Karpas-422 (cell line): ENCODE measurements around the gene AIG1. TPM values are rescaled to one million over a fixed set of nuclear protein-coding genes. Genes with fewer than 3 reads are reported as not detected.
"Not testable (repeated sequence)": the region's sequence is repeated elsewhere in the genome, so short reads cannot be mapped to it uniquely, and the experiment has no call there.

Experiments used
- DNase-seq: peaks from one replicate; pipeline ENCODE4 v3.0.0-alpha.2; 2015
- H2AFZ ChIP-seq: fragments of 200-600 bp; sonication (generic); 2 replicates; pipeline ENCODE4 v1.6.1; 2014; ENCODE audit warnings: antibody characterized with exemption, low read length, mixed read lengths
- H3K27ac ChIP-seq: fragments of 200-600 bp; sonication (generic); 2 replicates; pipeline ENCODE4 v1.5.1; 2014; ENCODE audit warnings: mild to moderate bottlenecking, low read length, moderate library complexity
- H3K27me3 ChIP-seq: fragments of 200-600 bp; sonication (generic); 2 replicates; pipeline ENCODE4 v1.6.1; 2014; ENCODE audit warnings: low read length, mixed read lengths
- H3K36me3 ChIP-seq: fragments of 200-600 bp; sonication (generic); 2 replicates; pipeline ENCODE4 v1.6.1; 2014; ENCODE audit warnings: low read length, mixed read lengths; ENCODE audit not compliant: insufficient read depth
- H3K4me1 ChIP-seq: fragments of 200-600 bp; sonication (generic); 2 replicates; pipeline ENCODE4 v1.6.1; 2014; ENCODE audit warnings: mild to moderate bottlenecking, low read length, mixed read lengths
- H3K4me2 ChIP-seq: fragments of 200-600 bp; sonication (generic); 2 replicates; pipeline ENCODE4 v1.6.1; 2014; ENCODE audit warnings: low read length, low read depth, mild to moderate bottlenecking; ENCODE audit not compliant: poor library complexity, severe bottlenecking
- H3K4me3 ChIP-seq: fragments of 200-600 bp; sonication (generic); 2 replicates; pipeline ENCODE4 v1.5.1; 2014; ENCODE audit warnings: mild to moderate bottlenecking, antibody characterized with exemption, low read length, mixed read lengths
- H3K79me2 ChIP-seq: fragments of 200-600 bp; sonication (generic); 2 replicates; pipeline ENCODE4 v1.6.1; 2014; ENCODE audit warnings: mild to moderate bottlenecking, low read length, mixed read lengths
- H3K9ac ChIP-seq: fragments of 200-600 bp; sonication (generic); 2 replicates; pipeline ENCODE4 v1.6.0; 2014; ENCODE audit warnings: low read length
- H3K9me2 ChIP-seq: fragments of 200-600 bp; sonication (generic), shearing (Covaris generic); replicated peaks from 2 replicates; pipeline ENCODE4 v1.6.0; 2014; ENCODE audit warnings: mild to moderate bottlenecking, low read length, moderate library complexity; ENCODE audit not compliant: insufficient read depth
- H3K9me3 ChIP-seq: fragments of 300-700, 200-600 bp; sonication (generic); 2 replicates; pipeline ENCODE4 v1.6.1; 2014; ENCODE audit warnings: low read length, mixed read lengths
- H4K20me1 ChIP-seq: fragments of 200-600 bp; sonication (generic); 2 replicates; pipeline ENCODE4 v1.6.1; 2014; ENCODE audit warnings: mild to moderate bottlenecking, antibody characterized with exemption, low read length, low read depth; ENCODE audit not compliant: insufficient read depth
- total RNA-seq: library from RNA; depleted of rRNA; stranded (reverse); fragments of >200 nt; shearing (Covaris generic); gene quantifications from 2 replicates; pipeline ENCODE4 v1.2.3, GENCODE V29; 2014; ENCODE audit warnings: low replicate concordance

The AIG1 gene
- total RNA-seq, 1 experiment from 2014 or later: 10.2 TPM

DNA sequence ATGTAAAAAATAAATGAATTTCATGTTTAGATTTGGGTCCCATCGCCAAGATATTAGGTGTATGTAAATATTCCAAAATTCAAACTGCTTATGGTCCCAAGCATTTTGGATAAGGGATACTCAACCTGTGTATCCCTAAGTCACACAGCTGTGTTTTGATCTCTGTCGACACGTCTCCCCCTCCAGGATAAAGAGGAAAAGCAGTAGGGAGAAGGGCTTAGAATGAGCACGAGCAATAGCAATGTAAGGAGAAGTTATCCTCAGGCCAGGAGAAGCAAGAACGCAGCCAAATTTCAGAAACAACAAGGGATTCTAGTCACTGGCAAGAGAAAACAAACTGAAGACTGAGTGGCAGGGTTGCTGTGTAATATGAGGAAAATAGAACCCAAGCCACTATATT lies 181.2 kb downstream of the AIG1 start:
- no peaks in the 10 kb centered on the region for H3K79me2 ChIP-seq
- H3K9me2 ChIP-seq: no peaks in the 10 kb centered on the region
- no peak overlapping the region for H2AFZ ChIP-seq
- H3K27ac ChIP-seq: no peak overlapping the region
- H3K9ac ChIP-seq: no peak overlapping the region
- H3K27me3 ChIP-seq: no peaks in the 10 kb centered on the region
- H4K20me1 ChIP-seq: no peaks in the 10 kb centered on the region
- no peaks in the 10 kb centered on the region for H3K36me3 ChIP-seq
- H3K4me3 ChIP-seq: no peak overlapping the region
- H3K4me2 ChIP-seq: no peak overlapping the region
- DNase-seq: no peak
- H3K4me1 ChIP-seq: no peaks in the 10 kb centered on the region
- H3K9me3 ChIP-seq: no peaks in the 10 kb centered on the region

DNA sequence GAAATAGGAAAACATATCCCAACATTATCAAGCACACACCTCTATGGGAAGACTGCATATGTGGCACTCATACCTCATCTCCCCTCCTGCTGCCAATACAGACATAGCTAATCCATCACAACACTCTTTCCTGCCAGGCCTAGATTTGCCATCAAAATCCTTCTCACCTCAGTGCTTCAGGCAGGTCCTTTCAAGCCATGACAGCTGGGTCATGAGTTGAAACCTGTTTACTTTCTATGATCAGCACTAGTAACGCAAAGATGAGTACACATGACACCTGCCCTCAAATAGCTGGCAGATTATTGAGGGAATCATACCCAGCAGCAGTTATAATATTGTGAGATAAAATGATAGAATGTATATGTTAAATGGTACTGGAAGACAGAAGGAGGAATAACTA lies 183.1 kb downstream of the AIG1 start:
- Histone ChIP-seq H3K9me3 (no peaks in the 10 kb centered on the region), H3K36me3 (no peaks in the 10 kb centered on the region), H3K9me2 (no peaks in the 10 kb centered on the region), H3K4me3 (no peak overlapping the region), H3K79me2 (no peaks in the 10 kb centered on the region), H3K9ac (no peak overlapping the region), H3K4me2 (no peak overlapping the region), H3K27me3 (no peaks in the 10 kb centered on the region), H4K20me1 (no peaks in the 10 kb centered on the region), H3K27ac (no peak overlapping the region), H2AFZ (no peak overlapping the region), H3K4me1 (no peaks in the 10 kb centered on the region)
- no peak for DNase-seq

DNA sequence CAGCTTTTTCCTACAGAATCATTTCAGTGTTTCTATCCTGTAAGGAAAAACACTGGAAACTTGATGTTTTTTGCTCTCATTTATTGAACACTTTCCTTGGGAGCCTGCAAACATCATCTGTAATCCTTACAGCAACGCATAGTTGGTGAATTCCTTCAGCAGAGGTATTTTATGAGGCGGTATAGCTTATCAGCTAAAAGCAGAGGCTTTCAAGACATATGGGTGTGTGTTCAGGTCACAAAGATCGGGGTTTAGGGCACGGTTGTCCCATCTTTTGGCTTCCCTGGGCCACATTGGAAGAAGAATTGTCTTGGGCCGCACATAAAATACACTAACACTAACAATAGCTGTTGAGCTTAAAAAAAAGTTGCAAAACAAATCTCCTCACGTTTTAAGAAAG lies 185.0 kb downstream of the AIG1 start:
- H3K9ac ChIP-seq: no peak overlapping the region
- H3K27me3 ChIP-seq: no peaks in the 10 kb centered on the region
- DNase-seq: no peak
- no peak overlapping the region for H3K4me3 ChIP-seq
- no peaks in the 10 kb centered on the region for H3K79me2 ChIP-seq
- H3K27ac ChIP-seq: no peak overlapping the region
- no peaks in the 10 kb centered on the region for H3K4me1 ChIP-seq
- no peaks in the 10 kb centered on the region for H4K20me1 ChIP-seq
- no peak overlapping the region for H3K4me2 ChIP-seq
- no peak overlapping the region for H2AFZ ChIP-seq
- H3K9me3 ChIP-seq: no peaks in the 10 kb centered on the region
- no peaks in the 10 kb centered on the region for H3K9me2 ChIP-seq
- H3K36me3 ChIP-seq: no peaks in the 10 kb centered on the region

DNA sequence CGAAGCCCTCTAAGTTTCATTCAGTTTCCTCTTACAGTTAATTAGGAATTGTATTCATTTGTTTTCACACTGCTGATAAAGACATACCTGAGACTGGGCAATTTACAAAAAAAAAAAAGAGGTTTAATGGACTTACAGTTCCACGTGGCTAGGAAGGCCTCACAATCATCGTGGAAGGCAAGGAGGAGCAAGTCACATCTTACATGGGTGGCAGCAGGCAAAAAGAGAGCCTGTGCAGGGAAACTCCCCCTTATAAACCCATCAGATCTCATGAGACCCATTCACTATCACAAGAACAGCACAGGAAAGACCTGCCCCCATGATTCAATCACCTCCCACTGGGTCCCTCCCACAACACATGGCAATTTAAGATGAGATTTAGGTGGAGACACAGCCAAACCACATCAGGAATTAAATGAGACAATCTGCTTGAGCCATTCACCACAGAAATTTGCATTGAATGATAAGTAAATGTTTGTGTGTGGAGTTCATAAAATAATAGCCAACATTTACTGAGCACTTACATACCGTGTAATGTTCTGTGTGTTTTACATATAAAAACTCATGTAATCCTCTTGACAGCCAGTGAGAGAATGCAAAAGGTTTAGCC lies 185.6 kb downstream of the AIG1 start:
- H3K9me3 ChIP-seq, H3K27me3 ChIP-seq, H3K36me3 ChIP-seq, H3K4me2 ChIP-seq, H3K9me2 ChIP-seq, H2AFZ ChIP-seq, H3K27ac ChIP-seq, H3K9ac ChIP-seq, DNase-seq, H3K79me2 ChIP-seq, H3K4me3 ChIP-seq, H4K20me1 ChIP-seq, H3K4me1 ChIP-seq: not testable (repeated sequence)

DNA sequence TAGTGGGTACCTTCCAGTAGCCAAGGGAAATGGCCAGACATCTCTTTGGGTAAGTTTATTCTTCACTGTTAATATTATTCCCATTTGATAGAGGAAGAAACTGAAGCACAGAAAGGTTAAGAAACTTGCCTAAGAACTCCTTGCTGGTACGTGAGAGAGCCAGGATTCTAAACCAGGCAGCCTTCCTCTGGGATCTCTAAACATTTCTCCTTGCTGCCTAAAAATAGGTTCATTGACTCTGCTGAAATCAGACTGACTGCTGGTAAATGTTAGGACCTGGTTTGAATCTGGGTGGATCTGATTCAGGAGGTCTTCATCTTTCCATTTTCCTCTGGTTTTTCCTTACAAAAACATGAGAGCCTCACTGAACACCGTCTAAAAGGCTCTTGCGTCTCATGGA lies 186.9 kb downstream of the AIG1 start:
- H3K4me2 ChIP-seq: no peak overlapping the region
- no peak overlapping the region for H3K27ac ChIP-seq
- no peak overlapping the region for H3K4me3 ChIP-seq
- no peaks in the 10 kb centered on the region for H3K9me2 ChIP-seq
- H3K9me3 ChIP-seq: no peaks in the 10 kb centered on the region
- H4K20me1 ChIP-seq: no peaks in the 10 kb centered on the region
- H3K9ac ChIP-seq: no peak overlapping the region
- no peaks in the 10 kb centered on the region for H3K27me3 ChIP-seq
- H3K36me3 ChIP-seq: no peaks in the 10 kb centered on the region
- H3K4me1 ChIP-seq: no peaks in the 10 kb centered on the region
- DNase-seq: no peak
- no peaks in the 10 kb centered on the region for H3K79me2 ChIP-seq
- no peak overlapping the region for H2AFZ ChIP-seq

DNA sequence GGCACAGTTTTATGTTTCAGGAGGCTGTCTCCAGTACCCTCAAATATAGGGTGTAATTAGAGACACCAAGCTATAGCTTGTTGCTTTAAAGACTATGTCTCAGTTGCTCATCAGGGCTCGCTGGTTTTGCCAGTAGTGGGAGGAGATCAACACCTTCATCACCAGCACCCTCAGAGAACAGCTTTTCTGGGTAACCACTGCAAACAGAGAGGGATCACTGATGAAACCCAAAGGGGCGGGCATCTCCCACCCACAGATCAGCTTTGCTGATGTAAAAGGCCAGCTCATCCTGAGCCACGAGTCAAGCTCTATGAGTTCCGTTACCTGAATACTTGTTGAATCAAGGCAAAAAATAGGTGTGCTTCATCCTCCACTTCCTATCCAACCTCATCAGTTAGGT lies 187.7 kb downstream of the AIG1 start:
- Histone ChIP-seq H3K4me1 (no peaks in the 10 kb centered on the region), H4K20me1 (no peaks in the 10 kb centered on the region), H3K4me2 (no peak overlapping the region), H2AFZ (no peak overlapping the region), H3K4me3 (no peak overlapping the region), H3K9me2 (no peaks in the 10 kb centered on the region), H3K36me3 (no peaks in the 10 kb centered on the region), H3K27ac (no peak overlapping the region), H3K27me3 (no peaks in the 10 kb centered on the region), H3K79me2 (no peaks in the 10 kb centered on the region), H3K9me3 (no peaks in the 10 kb centered on the region), H3K9ac (no peak overlapping the region)
- DNase-seq: no peak

DNA sequence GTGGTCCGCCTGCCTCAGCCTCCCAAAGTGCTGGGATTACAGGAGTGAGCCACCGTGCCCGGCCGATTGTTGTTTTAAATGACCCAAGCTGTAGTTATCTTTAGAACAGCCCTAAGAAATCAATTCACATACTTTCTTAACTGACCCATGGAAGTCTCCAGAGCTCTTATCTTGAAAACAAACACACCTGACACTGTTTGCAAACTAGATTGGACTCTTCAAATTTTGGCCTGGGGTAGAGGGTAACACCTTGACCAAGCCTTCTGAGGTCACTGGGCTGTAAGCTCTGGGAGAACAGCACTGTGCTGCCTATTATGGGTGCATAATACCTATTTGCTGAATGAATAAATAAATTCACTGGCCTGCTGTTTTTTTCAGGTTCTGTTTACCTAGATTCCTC lies 190.6 kb downstream of the AIG1 start:
- H3K79me2 ChIP-seq: no peaks in the 10 kb centered on the region
- H2AFZ ChIP-seq: no peak overlapping the region
- H3K36me3 ChIP-seq: no peaks in the 10 kb centered on the region
- H3K9me3 ChIP-seq: no peaks in the 10 kb centered on the region
- no peak for DNase-seq
- no peak overlapping the region for H3K27ac ChIP-seq
- H3K4me1 ChIP-seq: no peaks in the 10 kb centered on the region
- no peaks in the 10 kb centered on the region for H4K20me1 ChIP-seq
- H3K4me2 ChIP-seq: no peak overlapping the region
- no peaks in the 10 kb centered on the region for H3K27me3 ChIP-seq
- H3K4me3 ChIP-seq: no peak overlapping the region
- H3K9ac ChIP-seq: no peak overlapping the region
- no peaks in the 10 kb centered on the region for H3K9me2 ChIP-seq

DNA sequence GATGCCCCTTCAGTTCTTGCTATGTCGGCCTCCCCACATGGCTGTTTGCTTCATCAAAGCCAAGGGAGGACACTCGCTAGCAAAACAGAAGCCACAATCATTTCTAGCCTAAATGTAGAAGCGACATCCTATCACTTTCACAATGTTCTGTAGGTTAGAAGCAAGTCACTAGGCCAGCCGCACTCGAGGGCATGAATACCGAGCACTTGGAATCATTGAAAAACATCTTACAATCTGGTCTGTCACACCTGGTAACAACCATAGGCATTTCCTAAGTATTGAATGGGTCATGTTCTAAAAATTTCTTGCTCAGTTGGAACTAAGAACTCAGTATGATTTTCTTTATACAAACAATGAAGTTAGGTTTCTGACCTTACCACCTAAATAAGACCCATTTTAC lies 192.3 kb downstream of the AIG1 start:
- DNase-seq: no peak
- Histone ChIP-seq H4K20me1 (no peaks in the 10 kb centered on the region), H3K4me3 (no peak overlapping the region), H3K27ac (no peak overlapping the region), H3K4me1 (no peaks in the 10 kb centered on the region), H3K9ac (no peak overlapping the region), H3K27me3 (no peaks in the 10 kb centered on the region), H3K9me2 (no peaks in the 10 kb centered on the region), H3K4me2 (no peak overlapping the region), H3K79me2 (no peaks in the 10 kb centered on the region), H3K36me3 (no peaks in the 10 kb centered on the region), H3K9me3 (no peaks in the 10 kb centered on the region), H2AFZ (no peak overlapping the region)

DNA sequence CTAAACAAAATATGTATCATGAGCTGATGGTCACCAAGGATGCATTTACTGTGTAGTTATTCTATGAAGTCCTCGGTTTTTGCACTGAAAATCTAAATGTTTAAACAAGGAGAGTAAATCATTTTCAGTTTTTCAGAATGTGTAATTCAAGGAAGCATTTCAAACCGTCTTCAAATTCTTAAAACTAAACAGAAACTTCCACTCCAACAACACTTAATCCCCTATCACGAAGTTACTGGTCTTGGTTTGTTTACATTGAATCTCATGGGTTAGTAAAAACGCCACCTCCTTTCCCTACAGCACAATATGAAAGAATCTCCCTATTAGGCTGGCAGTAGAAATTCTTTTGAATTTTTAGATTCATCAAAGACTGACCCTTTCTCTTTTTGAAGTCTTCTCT lies 192.9 kb downstream of the AIG1 start:
- H3K4me3 ChIP-seq: no peak overlapping the region
- no peak overlapping the region for H3K27ac ChIP-seq
- H3K4me2 ChIP-seq: no peak overlapping the region
- DNase-seq: no peak
- no peaks in the 10 kb centered on the region for H3K79me2 ChIP-seq
- no peaks in the 10 kb centered on the region for H3K27me3 ChIP-seq
- no peaks in the 10 kb centered on the region for H3K9me3 ChIP-seq
- no peaks in the 10 kb centered on the region for H4K20me1 ChIP-seq
- H3K4me1 ChIP-seq: no peaks in the 10 kb centered on the region
- H3K9ac ChIP-seq: no peak overlapping the region
- no peaks in the 10 kb centered on the region for H3K36me3 ChIP-seq
- H2AFZ ChIP-seq: no peak overlapping the region
- no peaks in the 10 kb centered on the region for H3K9me2 ChIP-seq
